MM.1S (cell line): Measurements from ENCODE around the gene MDK.

Source experiments
- EZH2 ChIP-seq: fragments of 300-600 bp; sonication (generic); optimal IDR thresholded peaks from 2 replicates; pipeline ENCODE3; 2017; ENCODE audit warnings: low read depth, mild to moderate bottlenecking, antibody characterized with exemption, low read length, mixed read lengths
- EZH2phosphoT487 ChIP-seq: fragments of 300-600 bp; sonication (generic); IDR thresholded peaks from 2 replicates; pipeline ENCODE4 v1.6.1; 2018; ENCODE audit warnings: antibody characterized with exemption, low read length
- TF ChIP-seq, protein P1 (sequence below): fragments of 300-600 bp; sonication (generic); IDR thresholded peaks from 2 replicates; pipeline ENCODE4 v1.5.1; 2016; ENCODE audit warnings: antibody characterized with exemption, low read length, mixed read lengths

DNA sequence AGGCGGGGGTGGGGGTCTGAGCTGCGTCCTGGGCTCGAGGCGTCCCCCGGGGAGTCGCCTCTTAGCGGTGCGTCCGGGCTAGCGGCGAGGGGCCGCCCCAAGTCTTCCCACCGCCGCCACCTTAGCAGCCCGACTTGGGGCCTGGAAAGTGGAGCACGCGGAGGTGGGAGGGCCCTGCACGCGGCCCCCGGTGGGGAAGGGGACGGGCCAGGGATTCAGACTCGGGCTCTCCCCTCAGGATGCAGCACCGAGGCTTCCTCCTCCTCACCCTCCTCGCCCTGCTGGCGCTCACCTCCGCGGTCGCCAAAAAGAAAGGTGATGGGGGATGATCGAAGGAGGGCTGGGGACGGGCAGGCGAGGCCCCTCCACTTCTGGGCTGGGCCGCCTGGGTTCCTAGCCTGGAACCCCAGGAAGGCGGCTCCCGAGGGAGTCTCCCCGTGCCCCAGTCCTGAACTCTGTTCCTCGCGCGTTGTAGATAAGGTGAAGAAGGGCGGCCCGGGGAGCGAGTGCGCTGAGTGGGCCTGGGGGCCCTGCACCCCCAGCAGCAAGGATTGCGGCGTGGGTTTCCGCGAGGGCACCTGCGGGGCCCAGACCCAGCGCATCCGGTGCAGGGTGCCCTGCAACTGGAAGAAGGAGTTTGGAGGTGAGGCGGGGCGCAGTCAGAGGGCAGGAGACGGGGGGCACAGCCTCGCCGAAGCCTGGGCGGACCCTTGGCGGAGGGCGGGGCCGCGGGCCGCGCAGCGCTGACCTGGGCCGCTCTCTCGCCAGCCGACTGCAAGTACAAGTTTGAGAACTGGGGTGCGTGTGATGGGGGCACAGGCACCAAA lies 563 bp downstream of the MDK start:
- TF ChIP-seq, protein P1, sequence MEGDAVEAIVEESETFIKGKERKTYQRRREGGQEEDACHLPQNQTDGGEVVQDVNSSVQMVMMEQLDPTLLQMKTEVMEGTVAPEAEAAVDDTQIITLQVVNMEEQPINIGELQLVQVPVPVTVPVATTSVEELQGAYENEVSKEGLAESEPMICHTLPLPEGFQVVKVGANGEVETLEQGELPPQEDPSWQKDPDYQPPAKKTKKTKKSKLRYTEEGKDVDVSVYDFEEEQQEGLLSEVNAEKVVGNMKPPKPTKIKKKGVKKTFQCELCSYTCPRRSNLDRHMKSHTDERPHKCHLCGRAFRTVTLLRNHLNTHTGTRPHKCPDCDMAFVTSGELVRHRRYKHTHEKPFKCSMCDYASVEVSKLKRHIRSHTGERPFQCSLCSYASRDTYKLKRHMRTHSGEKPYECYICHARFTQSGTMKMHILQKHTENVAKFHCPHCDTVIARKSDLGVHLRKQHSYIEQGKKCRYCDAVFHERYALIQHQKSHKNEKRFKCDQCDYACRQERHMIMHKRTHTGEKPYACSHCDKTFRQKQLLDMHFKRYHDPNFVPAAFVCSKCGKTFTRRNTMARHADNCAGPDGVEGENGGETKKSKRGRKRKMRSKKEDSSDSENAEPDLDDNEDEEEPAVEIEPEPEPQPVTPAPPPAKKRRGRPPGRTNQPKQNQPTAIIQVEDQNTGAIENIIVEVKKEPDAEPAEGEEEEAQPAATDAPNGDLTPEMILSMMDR: no peak
- TF ChIP-seq EZH2: peak; percentile 37
- TF ChIP-seq EZH2phosphoT487: no peak
